ENCODE results near the gene TPST1. TPM values are rescaled to one million over a fixed set of nuclear protein-coding genes. Genes with fewer than 3 reads are reported as not detected.

Gene TPST1
- total RNA-seq, 4 donors from 2014 or later = 9.6 to 22.4 (median 14.4) TPM

- TF ChIP-seq POLR2AphosphoS5 (IDR thresholded peaks at IDR 0.05) (peak; percentile 45 to 67), POLR2A (IDR thresholded peaks at IDR 0.05; ENCODE audit: low read depth) (no peak), EP300 (IDR thresholded peaks at IDR 0.05) (no peak), CTCF (IDR thresholded peaks at IDR 0.05) (no peak)
- Histone ChIP-seq H3K4me1 (no peaks in the 10 kb centered on the region), H3K27ac (replicated peaks in 1 of 4) (peak overlapping the region in 1 of 4 donors; percentile 17), H3K4me3 (no peak overlapping the region), H3K9me3 (peaks cover 0 to 5% (median 0%) of the 10 kb centered on the region in 4 donors), H3K36me3 (no peaks in the 10 kb centered on the region), H3K27me3 (no peaks in the 10 kb centered on the region)
- intact Hi-C loops (cut with DNase I) = no loop called here
- DNase-seq (ENCODE audit: extremely low spot score) = no peak
- WGBS = 25% methylated on average over 1 of the region's 1 CpG
These were observed 17.2 kb upstream of the TPST1 start for GRCh38 chr7:66187905-66188304.

GRCh38 chr7:66188645-66189044 lies 16.5 kb upstream of the TPST1 start:
- no peak for DNase-seq (ENCODE audit: extremely low spot score)
- no peak overlapping the region for H3K27ac ChIP-seq (replicated peaks in 1 of 4)
- H3K4me1 ChIP-seq = no peaks in the 10 kb centered on the region
- H3K9me3 ChIP-seq = peaks cover 0 to 5% (median 0%) of the 10 kb centered on the region in 4 donors
- TF ChIP-seq CTCF (IDR thresholded peaks at IDR 0.05) (no peak), POLR2AphosphoS5 (IDR thresholded peaks at IDR 0.05) (no peak), POLR2A (IDR thresholded peaks at IDR 0.05; ENCODE audit: low read depth) (no peak), EP300 (IDR thresholded peaks at IDR 0.05) (no peak)
- no peaks in the 10 kb centered on the region for H3K36me3 ChIP-seq
- H3K4me3 ChIP-seq = no peak overlapping the region
- H3K27me3 ChIP-seq = no peaks in the 10 kb centered on the region
- intact Hi-C loops (cut with DNase I) = no loop called here
- 91% methylated on average over 2 of the region's 2 CpGs for WGBS

- 93% methylated on average over 5 of the region's 7 CpGs for WGBS
- H3K27ac ChIP-seq (replicated peaks in 1 of 4) = no peak overlapping the region
- no peaks in the 10 kb centered on the region for H3K36me3 ChIP-seq
- intact Hi-C loops (cut with DNase I) = no loop called here
- no peaks in the 10 kb centered on the region for H3K4me1 ChIP-seq
- DNase-seq (ENCODE audit: extremely low spot score) = no peak
- H3K27me3 ChIP-seq = no peaks in the 10 kb centered on the region
- H3K9me3 ChIP-seq = peaks cover 0 to 5% (median 0%) of the 10 kb centered on the region in 4 donors
- TF ChIP-seq POLR2AphosphoS5 (IDR thresholded peaks at IDR 0.05) = no peak
- no peak for TF ChIP-seq CTCF (IDR thresholded peaks at IDR 0.05)
- TF ChIP-seq POLR2A (IDR thresholded peaks at IDR 0.05; ENCODE audit: low read depth) = no peak
- TF ChIP-seq EP300 (IDR thresholded peaks at IDR 0.05) = no peak
- H3K4me3 ChIP-seq = no peak overlapping the region
These were observed 15.2 kb upstream of the TPST1 start for GRCh38 chr7:66189695-66190503.

GRCh38 chr7:66190504-66190857 lies 14.7 kb upstream of the TPST1 start:
- intact Hi-C loops (cut with DNase I) = no loop called here
- DNase-seq (ENCODE audit: extremely low spot score) = no peak
- Histone ChIP-seq H3K4me1 (no peaks in the 10 kb centered on the region), H3K9me3 (peaks cover 0 to 5% (median 0%) of the 10 kb centered on the region in 4 donors), H3K36me3 (no peaks in the 10 kb centered on the region), H3K4me3 (no peak overlapping the region), H3K27ac (replicated peaks in 1 of 4) (no peak overlapping the region), H3K27me3 (peaks cover 0 to 2% (median 0%) of the 10 kb centered on the region in 4 donors)
- TF ChIP-seq POLR2A (IDR thresholded peaks at IDR 0.05; ENCODE audit: low read depth) (no peak), CTCF (IDR thresholded peaks at IDR 0.05) (no peak), EP300 (IDR thresholded peaks at IDR 0.05) (no peak), POLR2AphosphoS5 (IDR thresholded peaks at IDR 0.05) (no peak)
- 68% methylated on average over 5 of the region's 5 CpGs for WGBS
